ENCODE data around the gene BACH2. TPM values are rescaled to one million over a fixed set of nuclear protein-coding genes. Genes with fewer than 3 reads are reported as not detected.
A peak's percentile ranks its signal among the peaks of the same experiment; 100 is the strongest.

Gene BACH2
- total and polyA plus RNA-seq, 2 experiments from 2014 or later: 1.6 to 5.7 TPM

- TF ChIP-seq, protein P1, sequence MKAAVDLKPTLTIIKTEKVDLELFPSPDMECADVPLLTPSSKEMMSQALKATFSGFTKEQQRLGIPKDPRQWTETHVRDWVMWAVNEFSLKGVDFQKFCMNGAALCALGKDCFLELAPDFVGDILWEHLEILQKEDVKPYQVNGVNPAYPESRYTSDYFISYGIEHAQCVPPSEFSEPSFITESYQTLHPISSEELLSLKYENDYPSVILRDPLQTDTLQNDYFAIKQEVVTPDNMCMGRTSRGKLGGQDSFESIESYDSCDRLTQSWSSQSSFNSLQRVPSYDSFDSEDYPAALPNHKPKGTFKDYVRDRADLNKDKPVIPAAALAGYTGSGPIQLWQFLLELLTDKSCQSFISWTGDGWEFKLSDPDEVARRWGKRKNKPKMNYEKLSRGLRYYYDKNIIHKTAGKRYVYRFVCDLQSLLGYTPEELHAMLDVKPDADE (IDR thresholded peaks at IDR 0.05): no peak
- TF ChIP-seq NANOG (IDR thresholded peaks at IDR 0.05; ENCODE audit: borderline replicate concordance): no peak
- TF ChIP-seq ZNF114 (CRISPR knock-in tag; IDR thresholded peaks at IDR 0.05): no peak
- no peak for TF ChIP-seq EZH2 (IDR thresholded peaks at IDR 0.05; ENCODE audit: low read depth, unreplicated experiment)
- TF ChIP-seq POLR2AphosphoS5 (IDR thresholded peaks at IDR 0.05; ENCODE audit: low read depth): no peak
- TF ChIP-seq CREB1 (CRISPR knock-in tag; IDR thresholded peaks at IDR 0.05; ENCODE audit: low read depth): no peak
- no peak for TF ChIP-seq EZH2phosphoT487 (IDR thresholded peaks at IDR 0.05; ENCODE audit: unreplicated experiment)
- no peak for TF ChIP-seq CTCF (conservative IDR thresholded peaks at IDR 0.05; ENCODE audit: low read depth in 2 of 2)
These were observed 97.8 kb downstream of the BACH2 start (continued) for GRCh38 chr6:90198758-90199425.

DNA sequence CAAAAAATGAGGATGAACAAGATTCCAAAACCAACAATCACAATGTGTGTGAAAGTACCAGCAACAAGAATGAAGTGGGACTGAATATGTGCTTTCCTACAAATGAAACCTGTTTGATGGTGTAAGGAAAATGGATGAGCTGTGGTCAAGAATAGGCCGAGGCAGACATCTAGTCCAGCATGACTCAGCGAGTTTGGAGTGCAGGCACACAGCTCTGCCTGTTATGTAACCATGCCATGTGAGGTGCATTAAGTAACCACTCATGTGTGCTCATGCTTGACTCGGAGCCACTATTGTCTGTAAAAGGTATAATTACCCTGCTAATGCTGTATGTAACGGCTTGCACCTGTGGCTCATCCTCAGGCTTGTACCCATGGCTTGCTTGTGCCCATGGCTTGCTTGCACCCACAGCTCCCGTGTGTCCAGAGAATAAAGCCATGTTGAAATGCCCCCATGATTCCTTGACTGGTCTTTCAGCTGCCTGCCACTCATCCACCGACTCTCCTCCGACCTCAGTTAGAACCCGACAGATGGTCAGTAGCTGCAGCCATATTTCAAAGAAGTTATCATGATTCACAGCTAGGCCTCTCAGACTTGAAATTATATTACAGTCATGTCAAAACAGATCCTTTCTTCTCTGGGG is 98.7 kb downstream of the BACH2 start:
- Mint-ChIP-seq H3K36me3 (ENCODE audit: low read depth) (peaks cover 19% of the 10 kb centered on the region), H3K27me3 (ENCODE audit: insufficient read depth, low read depth, poor library complexity) (peaks cover under 1% of the 10 kb centered on the region), H3K4me1 (peaks cover 3% of the 10 kb centered on the region), H3K27ac (no peak overlapping the region), H3K9me3 (peaks cover 22% of the 10 kb centered on the region), H3K4me3 (no peak overlapping the region)
- ATAC-seq (no peak), DNase-seq (ENCODE audit: low spot score) (peak; percentile 43)
- Histone ChIP-seq H3K4me2 (no peak overlapping the region), H3K9me2 (ENCODE audit: insufficient read depth) (no peaks in the 10 kb centered on the region), H3K79me2 (replicated peaks; ENCODE audit: insufficient read depth) (no peaks in the 10 kb centered on the region), H4K20me1 (replicated peaks; ENCODE audit: insufficient read depth) (no peaks in the 10 kb centered on the region), H3K4me3 (no peak overlapping the region), H3K27me3 (ENCODE audit: insufficient read depth) (no peaks in the 10 kb centered on the region), H3K36me3 (ENCODE audit: insufficient read depth) (no peaks in the 10 kb centered on the region), H3K27ac (ENCODE audit: low read depth) (no peak overlapping the region), H3F3A (replicated peaks; ENCODE audit: low read depth) (no peaks in the 10 kb centered on the region), H2AFZ (no peak overlapping the region), H3K4me1 (ENCODE audit: insufficient read depth) (peaks cover 5% of the 10 kb centered on the region; the same call in 1 of the 2 replicates)
- no peak for TF ChIP-seq EZH2phosphoT487 (IDR thresholded peaks at IDR 0.05; ENCODE audit: unreplicated experiment)
- no peak for TF ChIP-seq ZNF114 (CRISPR knock-in tag; IDR thresholded peaks at IDR 0.05)
- TF ChIP-seq, protein P2, sequence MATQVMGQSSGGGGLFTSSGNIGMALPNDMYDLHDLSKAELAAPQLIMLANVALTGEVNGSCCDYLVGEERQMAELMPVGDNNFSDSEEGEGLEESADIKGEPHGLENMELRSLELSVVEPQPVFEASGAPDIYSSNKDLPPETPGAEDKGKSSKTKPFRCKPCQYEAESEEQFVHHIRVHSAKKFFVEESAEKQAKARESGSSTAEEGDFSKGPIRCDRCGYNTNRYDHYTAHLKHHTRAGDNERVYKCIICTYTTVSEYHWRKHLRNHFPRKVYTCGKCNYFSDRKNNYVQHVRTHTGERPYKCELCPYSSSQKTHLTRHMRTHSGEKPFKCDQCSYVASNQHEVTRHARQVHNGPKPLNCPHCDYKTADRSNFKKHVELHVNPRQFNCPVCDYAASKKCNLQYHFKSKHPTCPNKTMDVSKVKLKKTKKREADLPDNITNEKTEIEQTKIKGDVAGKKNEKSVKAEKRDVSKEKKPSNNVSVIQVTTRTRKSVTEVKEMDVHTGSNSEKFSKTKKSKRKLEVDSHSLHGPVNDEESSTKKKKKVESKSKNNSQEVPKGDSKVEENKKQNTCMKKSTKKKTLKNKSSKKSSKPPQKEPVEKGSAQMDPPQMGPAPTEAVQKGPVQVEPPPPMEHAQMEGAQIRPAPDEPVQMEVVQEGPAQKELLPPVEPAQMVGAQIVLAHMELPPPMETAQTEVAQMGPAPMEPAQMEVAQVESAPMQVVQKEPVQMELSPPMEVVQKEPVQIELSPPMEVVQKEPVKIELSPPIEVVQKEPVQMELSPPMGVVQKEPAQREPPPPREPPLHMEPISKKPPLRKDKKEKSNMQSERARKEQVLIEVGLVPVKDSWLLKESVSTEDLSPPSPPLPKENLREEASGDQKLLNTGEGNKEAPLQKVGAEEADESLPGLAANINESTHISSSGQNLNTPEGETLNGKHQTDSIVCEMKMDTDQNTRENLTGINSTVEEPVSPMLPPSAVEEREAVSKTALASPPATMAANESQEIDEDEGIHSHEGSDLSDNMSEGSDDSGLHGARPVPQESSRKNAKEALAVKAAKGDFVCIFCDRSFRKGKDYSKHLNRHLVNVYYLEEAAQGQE (IDR thresholded peaks at IDR 0.05; ENCODE audit: unreplicated experiment): no peak
- TF ChIP-seq, protein P3, sequence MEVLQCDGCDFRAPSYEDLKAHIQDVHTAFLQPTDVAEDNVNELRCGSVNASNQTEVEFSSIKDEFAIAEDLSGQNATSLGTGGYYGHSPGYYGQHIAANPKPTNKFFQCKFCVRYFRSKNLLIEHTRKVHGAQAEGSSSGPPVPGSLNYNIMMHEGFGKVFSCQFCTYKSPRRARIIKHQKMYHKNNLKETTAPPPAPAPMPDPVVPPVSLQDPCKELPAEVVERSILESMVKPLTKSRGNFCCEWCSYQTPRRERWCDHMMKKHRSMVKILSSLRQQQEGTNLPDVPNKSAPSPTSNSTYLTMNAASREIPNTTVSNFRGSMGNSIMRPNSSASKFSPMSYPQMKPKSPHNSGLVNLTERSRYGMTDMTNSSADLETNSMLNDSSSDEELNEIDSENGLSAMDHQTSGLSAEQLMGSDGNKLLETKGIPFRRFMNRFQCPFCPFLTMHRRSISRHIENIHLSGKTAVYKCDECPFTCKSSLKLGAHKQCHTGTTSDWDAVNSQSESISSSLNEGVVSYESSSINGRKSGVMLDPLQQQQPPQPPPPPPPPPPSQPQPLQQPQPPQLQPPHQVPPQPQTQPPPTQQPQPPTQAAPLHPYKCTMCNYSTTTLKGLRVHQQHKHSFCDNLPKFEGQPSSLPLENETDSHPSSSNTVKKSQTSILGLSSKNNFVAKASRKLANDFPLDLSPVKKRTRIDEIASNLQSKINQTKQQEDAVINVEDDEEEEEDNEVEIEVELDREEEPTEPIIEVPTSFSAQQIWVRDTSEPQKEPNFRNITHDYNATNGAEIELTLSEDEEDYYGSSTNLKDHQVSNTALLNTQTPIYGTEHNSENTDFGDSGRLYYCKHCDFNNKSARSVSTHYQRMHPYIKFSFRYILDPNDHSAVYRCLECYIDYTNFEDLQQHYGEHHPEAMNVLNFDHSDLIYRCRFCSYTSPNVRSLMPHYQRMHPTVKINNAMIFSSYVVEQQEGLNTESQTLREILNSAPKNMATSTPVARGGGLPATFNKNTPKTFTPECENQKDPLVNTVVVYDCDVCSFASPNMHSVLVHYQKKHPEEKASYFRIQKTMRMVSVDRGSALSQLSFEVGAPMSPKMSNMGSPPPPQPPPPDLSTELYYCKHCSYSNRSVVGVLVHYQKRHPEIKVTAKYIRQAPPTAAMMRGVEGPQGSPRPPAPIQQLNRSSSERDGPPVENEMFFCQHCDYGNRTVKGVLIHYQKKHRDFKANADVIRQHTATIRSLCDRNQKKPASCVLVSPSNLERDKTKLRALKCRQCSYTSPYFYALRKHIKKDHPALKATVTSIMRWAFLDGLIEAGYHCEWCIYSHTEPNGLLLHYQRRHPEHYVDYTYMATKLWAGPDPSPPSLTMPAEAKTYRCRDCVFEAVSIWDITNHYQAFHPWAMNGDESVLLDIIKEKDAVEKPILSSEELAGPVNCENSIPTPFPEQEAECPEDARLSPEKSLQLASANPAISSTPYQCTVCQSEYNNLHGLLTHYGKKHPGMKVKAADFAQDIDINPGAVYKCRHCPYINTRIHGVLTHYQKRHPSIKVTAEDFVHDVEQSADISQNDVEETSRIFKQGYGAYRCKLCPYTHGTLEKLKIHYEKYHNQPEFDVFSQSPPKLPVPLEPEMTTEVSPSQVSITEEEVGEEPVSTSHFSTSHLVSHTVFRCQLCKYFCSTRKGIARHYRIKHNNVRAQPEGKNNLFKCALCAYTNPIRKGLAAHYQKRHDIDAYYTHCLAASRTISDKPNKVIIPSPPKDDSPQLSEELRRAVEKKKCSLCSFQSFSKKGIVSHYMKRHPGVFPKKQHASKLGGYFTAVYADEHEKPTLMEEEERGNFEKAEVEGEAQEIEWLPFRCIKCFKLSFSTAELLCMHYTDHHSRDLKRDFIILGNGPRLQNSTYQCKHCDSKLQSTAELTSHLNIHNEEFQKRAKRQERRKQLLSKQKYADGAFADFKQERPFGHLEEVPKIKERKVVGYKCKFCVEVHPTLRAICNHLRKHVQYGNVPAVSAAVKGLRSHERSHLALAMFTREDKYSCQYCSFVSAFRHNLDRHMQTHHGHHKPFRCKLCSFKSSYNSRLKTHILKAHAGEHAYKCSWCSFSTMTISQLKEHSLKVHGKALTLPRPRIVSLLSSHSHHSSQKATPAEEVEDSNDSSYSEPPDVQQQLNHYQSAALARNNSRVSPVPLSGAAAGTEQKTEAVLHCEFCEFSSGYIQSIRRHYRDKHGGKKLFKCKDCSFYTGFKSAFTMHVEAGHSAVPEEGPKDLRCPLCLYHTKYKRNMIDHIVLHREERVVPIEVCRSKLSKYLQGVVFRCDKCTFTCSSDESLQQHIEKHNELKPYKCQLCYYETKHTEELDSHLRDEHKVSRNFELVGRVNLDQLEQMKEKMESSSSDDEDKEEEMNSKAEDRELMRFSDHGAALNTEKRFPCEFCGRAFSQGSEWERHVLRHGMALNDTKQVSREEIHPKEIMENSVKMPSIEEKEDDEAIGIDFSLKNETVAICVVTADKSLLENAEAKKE (CRISPR knock-in tag; IDR thresholded peaks at IDR 0.05): no peak
- TF ChIP-seq ZNF331 (CRISPR knock-in tag; IDR thresholded peaks at IDR 0.05; ENCODE audit: low read depth): no peak
- no peak for TF ChIP-seq POLR2AphosphoS5 (IDR thresholded peaks at IDR 0.05; ENCODE audit: low read depth)

Data from GM23338 (cell line).